ENCODE measurements around the gene TMEM39A. TPM values are rescaled to one million over a fixed set of nuclear protein-coding genes. Genes with fewer than 3 reads are reported as not detected.

The TMEM39A gene
- polyA plus RNA-seq, 1 of the 3 experiments (the other 2 are of a cell fraction), result 13.2 TPM

GRCh38 chr3:119395923-119396358 lies 67.5 kb downstream of the TMEM39A start:
- Histone ChIP-seq H3K36me3 (replicated peaks in 1 of 2; ENCODE audit: control insufficient read depth in 1 of 2, insufficient read depth in 2 of 2, low read length in 1 of 2) (peaks cover 49 to 59% of the 10 kb centered on the region in 2 experiments), H3K4me3 (ENCODE audit: low read depth in 2 of 2, low read length in 1 of 2) (no peak overlapping the region), H3K9me2 (no peaks in the 10 kb centered on the region), H3K9me3 (no peaks in the 10 kb centered on the region), H3K4me2 (no peak overlapping the region), H3K27ac (ENCODE audit: low read depth in 2 of 2, low read length in 1 of 2) (no peak overlapping the region; a peak in 1 of 4 replicates), H3K9ac (no peak overlapping the region), H3K27me3 (ENCODE audit: insufficient read depth) (no peaks in the 10 kb centered on the region), H4K20me1 (ENCODE audit: insufficient read depth) (no peaks in the 10 kb centered on the region), H3F3A (replicated peaks; ENCODE audit: insufficient read depth) (no peaks in the 10 kb centered on the region), H2AFZ (ENCODE audit: low read depth) (no peak overlapping the region), H3K79me2 (ENCODE audit: insufficient read depth) (no peaks in the 10 kb centered on the region), H3K4me1 (ENCODE audit: control insufficient read depth in 1 of 2, insufficient read depth in 2 of 2, low read depth in 1 of 2, low read length in 1 of 2) (no peaks in the 10 kb centered on the region; a peak in 1 of 4 replicates)
- TF ChIP-seq MXI1 (IDR thresholded peaks at IDR 0.05; ENCODE audit: low read depth, low read length) (no peak), REST (IDR thresholded peaks at IDR 0.05; ENCODE audit: low read depth, low read length) (no peak), EP300 (IDR thresholded peaks at IDR 0.05; ENCODE audit: borderline replicate concordance in 1 of 2, low read depth in 1 of 2, low read length in 1 of 2) (no peak), CHD2 (IDR thresholded peaks at IDR 0.05; ENCODE audit: low read length, partially characterized antibody) (no peak), NRF1 (IDR thresholded peaks at IDR 0.05; ENCODE audit: low read depth, low read length) (no peak), NFIC (IDR thresholded peaks at IDR 0.05; ENCODE audit: borderline replicate concordance) (no peak), TAF1 (IDR thresholded peaks at IDR 0.05; ENCODE audit: borderline replicate concordance, low read depth, low read length) (no peak), CTCF (IDR thresholded peaks at IDR 0.05) (no peak), SIN3A (IDR thresholded peaks at IDR 0.05; ENCODE audit: borderline replicate concordance, low read depth, low read length) (no peak), ELF1 (IDR thresholded peaks at IDR 0.05) (no peak), RFX5 (IDR thresholded peaks at IDR 0.05; ENCODE audit: low read length) (no peak), TCF12 (IDR thresholded peaks at IDR 0.05) (no peak)
- ChIA-PET CTCF (interaction anchor here (0.7 kb wide), 1 partner anchor 154 kb away, joined by 3 read pairs; no protein-coding TSS in a partner anchor), POLR2A (no interaction called here)
- 73% methylated on average over 2 of the region's 2 CpGs for WGBS (ENCODE audit: low lambda C conversion rate)
- no peak for DNase-seq

GRCh38 chr3:119388577-119388976 lies 74.8 kb downstream of the TMEM39A start:
- Histone ChIP-seq H3F3A (replicated peaks; ENCODE audit: insufficient read depth) (no peaks in the 10 kb centered on the region), H3K9me2 (no peaks in the 10 kb centered on the region), H4K20me1 (ENCODE audit: insufficient read depth) (no peaks in the 10 kb centered on the region), H3K27me3 (ENCODE audit: insufficient read depth) (no peaks in the 10 kb centered on the region), H2AFZ (ENCODE audit: low read depth) (no peak overlapping the region), H3K79me2 (ENCODE audit: insufficient read depth) (no peaks in the 10 kb centered on the region), H3K36me3 (replicated peaks in 1 of 2; ENCODE audit: control insufficient read depth in 1 of 2, insufficient read depth in 2 of 2, low read length in 1 of 2) (peaks cover 34 to 57% of the 10 kb centered on the region in 2 experiments), H3K9me3 (no peaks in the 10 kb centered on the region), H3K27ac (ENCODE audit: low read depth in 2 of 2, low read length in 1 of 2) (no peak overlapping the region; a peak in 1 of 4 replicates), H3K4me3 (ENCODE audit: low read depth in 2 of 2, low read length in 1 of 2) (no peak overlapping the region), H3K9ac (no peak overlapping the region), H3K4me1 (ENCODE audit: control insufficient read depth in 1 of 2, insufficient read depth in 2 of 2, low read depth in 1 of 2, low read length in 1 of 2) (no peaks in the 10 kb centered on the region; a peak in 1 of 4 replicates), H3K4me2 (no peak overlapping the region)
- WGBS (ENCODE audit: low lambda C conversion rate), result 88% methylated on average over 8 of the region's 8 CpGs
- ChIA-PET POLR2A (interaction anchor here (0.9 kb wide), 1 partner anchor 148 kb away, joined by 3 read pairs; the partner anchor contains the start of gene B4GALT4), CTCF (interaction anchor here (0.6 to 1.6 kb wide), 11 partner anchors 9 to 292 kb away, joined by 3 to 10 read pairs (median 4); no protein-coding TSS in a partner anchor)
- DNase-seq, result peak; percentile 38
- peak; percentile 65 for TF ChIP-seq RAD21 (IDR thresholded peaks at IDR 0.05; ENCODE audit: low read length)
- no peak for TF ChIP-seq USF2 (IDR thresholded peaks at IDR 0.05; ENCODE audit: borderline replicate concordance, low read depth, low read length)
- no peak for TF ChIP-seq USF1 (IDR thresholded peaks at IDR 0.05; ENCODE audit: borderline replicate concordance, low read depth)
- peak; percentile 39 for TF ChIP-seq CTCF (IDR thresholded peaks at IDR 0.05)
- no peak for TF ChIP-seq IRF3 (IDR thresholded peaks at IDR 0.05; ENCODE audit: low read depth, low read length)
